ENCODE results near the gene GSC2.

The GSC2 gene

DNA sequence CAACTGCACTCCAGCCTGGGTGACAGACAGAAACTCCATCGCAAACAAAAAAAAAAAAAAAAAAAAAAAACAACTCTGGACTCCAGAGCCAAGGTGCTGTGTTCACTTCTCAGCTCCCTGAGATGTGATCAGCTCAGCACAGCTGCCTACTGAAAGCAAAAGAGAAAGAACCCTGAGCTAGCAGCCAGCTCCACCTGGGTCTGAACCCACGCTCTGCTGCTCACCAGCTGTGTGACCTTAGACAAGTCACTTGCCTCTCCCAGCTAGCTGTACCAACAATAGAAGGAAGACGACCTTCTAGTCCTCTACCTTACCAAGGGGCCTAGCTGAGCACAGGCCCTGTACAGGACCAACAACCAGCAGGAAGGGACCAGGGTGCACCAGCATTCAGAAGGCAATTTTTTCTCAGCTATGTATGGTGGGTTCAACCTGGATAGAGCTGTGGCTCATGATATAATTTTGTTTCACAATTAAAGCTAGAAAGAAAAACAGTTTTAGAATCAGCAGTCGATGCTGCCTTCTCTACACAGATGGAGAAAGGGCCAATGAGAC is 31.7 kb downstream of the GSC2 start:
- DNase-seq = peak; percentile 14 to 32

DNA sequence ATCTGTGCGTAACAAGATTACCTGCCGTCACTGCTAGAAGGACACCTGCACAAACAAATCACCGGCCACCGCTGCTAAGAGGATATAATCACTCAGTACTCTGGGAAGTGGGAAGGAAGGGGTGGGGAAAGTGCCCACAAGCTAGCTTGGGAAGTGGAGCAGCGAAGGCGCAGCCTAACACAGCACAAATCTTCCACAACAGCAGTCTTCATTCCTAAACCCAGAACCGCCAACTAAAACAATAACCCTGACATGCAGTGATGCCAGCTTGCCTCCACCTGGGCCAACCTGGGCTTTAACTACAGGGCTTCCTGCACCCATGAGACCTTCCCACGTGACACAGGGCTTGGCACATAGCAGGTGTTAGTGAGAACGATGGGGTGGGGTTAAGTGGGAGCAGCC is 33.0 kb downstream of the GSC2 start:
- no peak for DNase-seq

DNA sequence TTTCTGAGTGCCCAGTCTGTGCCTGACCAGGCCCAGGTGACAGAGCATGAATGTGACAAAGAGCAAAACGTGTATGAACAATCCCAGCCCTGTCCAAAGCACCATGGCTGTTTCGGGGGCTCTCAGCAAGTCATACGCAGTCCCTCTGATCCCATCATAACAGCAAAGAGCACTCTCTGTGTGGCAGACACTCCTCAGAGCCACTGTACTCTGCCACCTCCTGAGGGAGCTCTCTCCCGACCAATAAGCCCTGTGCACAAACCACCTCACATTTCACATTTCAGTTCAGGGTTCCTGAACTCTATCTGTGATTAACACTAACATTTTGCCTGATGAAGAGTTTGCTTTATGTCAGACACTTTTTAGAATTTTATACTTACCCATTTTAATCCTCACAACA is 34.5 kb downstream of the GSC2 start:
- peak in 1 of 2 donors; percentile 20 for DNase-seq

DNA sequence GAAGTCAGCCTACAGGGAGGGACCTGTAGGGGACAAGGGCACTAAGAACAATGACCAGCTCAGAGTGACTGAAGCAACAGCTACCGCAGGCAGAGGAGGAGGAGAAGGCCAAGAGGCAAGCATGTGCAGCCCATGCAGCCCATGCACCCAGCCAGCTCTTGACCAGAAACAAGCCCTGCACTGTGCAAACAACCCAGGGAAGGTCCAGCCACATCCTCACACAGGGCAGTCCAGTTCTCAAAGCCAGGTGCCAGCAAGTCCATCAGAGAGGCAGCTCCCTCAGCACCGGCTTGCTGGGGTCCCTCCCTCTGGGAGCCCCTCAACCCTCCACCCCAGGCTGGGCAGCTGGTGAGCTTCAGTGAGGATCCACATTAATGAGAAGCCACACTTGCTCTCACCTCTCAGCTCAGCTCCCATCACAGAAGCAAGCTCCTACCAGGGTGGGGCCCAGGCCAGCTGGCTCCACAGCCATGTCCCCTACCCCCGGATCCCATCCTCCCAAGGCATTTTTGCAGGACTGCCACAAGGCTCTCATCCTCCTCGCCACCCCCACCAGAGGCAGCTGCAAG is 35.0 kb downstream of the GSC2 start:
- no peak for DNase-seq

DNA sequence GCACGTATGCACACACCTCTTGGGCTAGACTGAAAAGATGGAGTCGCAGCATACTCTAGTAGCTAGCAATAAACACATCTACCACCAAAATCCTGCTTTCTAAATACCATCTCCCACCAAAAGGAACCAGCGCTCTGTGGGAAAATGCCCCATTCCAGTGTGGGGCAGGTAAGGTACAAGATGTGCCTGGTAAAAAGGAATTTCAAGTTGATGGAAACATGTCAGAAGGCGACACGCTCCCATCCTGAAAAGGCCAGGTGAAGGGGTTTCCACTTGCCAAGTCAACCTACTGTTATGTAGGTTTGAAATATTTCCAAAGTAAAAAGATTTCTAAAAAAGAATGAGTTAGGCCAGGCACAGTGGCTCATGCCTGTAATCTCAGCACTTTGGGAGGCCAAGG is 36.7 kb downstream of the GSC2 start:
- no peak for DNase-seq

DNA sequence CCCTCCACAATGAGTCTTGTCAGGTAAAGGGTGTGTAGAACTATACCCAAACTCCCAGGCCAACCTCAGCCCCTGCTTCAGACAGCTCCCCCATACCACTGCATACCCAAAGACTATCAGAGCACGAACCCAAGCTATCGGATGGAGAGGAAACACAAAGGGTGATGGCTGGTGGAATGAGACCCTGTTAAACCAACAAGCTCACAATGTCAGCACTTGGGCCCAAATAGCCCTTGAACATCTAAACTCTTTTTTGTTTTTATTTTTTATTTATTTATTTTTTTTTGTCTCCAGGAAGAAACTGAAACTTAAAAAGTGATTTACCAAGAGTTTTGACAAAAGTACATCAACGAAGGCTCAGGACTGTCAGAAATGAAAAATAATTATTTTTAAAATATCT is 38.5 kb downstream of the GSC2 start:
- no peak for DNase-seq

DNA sequence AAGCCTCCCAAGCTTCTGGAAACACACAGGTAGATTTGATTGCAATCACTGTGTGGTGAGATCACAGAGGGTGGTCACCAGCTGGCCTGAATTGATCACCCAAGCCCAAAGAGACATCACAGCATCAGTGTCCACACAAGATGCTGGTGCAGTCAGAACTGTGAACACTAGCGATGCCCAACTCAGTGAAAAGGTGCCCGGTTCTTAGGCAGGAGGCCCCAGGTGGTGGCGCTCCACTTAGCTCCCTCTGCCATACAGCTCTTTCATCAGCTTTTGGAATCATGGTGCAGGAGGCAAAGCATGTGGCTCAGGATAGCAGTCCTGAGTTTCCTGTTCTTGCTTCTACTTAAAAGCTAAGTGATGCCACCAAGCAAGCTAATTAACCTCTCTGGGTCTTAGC is 39.0 kb downstream of the GSC2 start:
- no peak for DNase-seq

DNA sequence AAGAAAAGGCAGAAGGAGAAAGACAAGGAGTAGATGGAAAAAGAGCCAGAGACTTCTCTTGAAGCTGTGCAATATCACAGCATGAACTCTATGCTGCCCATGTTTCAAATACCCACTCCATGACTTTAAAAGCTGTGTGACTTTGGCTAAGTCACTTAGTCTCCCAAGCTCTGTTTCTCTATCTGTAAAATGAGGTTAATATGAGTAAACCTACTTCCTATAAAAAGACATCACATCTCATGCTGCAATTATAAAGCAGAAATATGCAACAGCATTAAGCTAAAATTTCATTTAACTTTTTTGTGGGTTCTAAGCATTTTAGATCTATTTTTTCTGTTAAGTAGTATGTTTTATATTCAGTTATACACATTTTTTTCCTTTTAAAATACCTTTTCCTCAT is 39.4 kb downstream of the GSC2 start:
- no peak for DNase-seq

DNA sequence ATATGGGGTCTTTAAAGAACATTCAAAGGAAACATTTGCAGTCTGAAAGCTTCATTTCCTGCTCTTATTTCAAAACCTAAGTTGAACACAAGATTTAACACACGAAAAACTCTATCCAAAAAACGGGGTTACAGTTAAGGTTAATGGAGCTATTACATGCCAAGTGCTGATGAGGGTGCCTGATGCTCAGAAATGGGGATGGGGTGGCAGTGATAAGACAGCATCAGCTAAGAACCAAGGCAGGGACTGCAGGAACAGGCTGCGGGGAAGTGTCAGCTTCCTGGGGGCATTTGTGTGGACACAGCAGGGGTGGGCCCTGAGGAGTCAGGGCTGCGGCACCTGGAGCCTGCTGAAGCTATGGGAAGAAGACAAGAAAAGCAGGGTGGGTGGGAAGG is 40.0 kb downstream of the GSC2 start:
- DNase-seq = no peak

DNA sequence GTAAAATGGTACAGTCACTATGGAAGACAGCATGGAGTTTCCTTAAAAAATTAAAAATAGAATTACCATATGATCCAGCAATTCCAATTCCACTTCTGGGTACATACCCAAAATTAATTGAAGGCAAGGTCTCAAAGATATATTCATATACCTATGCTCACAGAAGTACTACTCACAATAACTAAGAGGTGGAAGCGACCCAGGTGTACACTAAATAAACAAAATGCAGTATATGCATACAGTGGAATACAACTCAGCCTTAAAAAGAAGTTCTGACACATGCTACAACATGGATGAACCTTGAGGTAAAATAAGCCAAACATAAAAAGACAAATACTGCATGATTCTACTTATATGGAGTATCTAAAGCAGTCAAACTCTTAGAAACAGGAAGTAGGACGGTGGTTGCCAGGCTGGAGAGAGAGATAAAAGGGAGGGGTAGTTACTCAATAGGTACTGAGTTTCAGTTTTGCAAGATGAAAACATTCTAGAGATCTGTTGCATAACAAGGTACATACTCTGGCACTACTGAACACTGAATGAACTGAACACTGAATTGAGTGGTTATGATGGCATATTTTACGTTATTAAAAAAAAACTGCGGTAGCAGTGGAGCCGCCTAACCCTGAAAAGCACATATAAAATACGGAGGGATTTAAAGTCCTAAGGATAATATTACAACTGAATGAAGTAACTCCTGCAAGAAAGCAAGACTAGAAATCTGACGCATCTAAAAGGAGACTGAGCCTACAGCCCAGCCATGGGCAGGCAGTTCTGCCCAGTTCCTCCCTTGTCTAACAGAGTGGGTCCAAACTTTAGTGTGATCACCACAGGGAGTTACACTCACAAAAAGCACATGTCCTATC is 40.7 kb downstream of the GSC2 start:
- peak; percentile 74 to 79 for DNase-seq

DNA sequence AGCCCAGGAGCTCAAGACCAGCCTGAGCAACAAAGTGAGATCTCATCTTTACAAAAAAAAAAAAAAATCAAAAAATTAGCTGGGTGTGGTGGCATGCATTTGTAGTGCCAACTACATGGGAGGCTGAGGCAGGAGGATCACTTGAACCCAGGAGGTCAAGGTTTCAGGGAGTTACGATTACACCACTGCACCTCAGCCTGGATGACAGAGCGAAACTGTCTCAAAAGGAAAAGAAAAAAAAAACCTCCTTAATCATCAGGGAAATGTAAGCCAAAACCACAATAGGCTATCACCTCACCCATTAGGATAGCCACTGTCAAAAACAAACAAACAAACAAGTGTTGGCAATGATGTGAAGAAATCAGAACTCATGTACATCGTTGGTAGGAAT is 41.3 kb downstream of the GSC2 start:
- DNase-seq = no peak

DNA sequence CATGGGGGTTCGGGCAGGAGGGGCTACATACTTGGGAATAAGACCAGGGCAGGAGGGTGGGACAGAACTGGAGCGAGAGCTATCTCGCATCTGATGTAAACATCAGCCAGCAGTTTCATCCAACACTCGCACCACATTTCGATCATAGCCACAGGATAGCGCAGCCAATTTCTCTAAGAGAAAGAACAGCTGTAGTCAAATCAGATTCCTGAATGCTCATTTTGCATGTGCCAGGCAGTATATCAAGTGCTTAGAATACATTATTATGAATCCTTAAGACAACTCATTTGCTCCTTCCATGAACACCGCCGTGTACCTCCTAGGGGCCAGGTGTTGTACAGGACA is 42.4 kb downstream of the GSC2 start:
- no peak for DNase-seq

DNA sequence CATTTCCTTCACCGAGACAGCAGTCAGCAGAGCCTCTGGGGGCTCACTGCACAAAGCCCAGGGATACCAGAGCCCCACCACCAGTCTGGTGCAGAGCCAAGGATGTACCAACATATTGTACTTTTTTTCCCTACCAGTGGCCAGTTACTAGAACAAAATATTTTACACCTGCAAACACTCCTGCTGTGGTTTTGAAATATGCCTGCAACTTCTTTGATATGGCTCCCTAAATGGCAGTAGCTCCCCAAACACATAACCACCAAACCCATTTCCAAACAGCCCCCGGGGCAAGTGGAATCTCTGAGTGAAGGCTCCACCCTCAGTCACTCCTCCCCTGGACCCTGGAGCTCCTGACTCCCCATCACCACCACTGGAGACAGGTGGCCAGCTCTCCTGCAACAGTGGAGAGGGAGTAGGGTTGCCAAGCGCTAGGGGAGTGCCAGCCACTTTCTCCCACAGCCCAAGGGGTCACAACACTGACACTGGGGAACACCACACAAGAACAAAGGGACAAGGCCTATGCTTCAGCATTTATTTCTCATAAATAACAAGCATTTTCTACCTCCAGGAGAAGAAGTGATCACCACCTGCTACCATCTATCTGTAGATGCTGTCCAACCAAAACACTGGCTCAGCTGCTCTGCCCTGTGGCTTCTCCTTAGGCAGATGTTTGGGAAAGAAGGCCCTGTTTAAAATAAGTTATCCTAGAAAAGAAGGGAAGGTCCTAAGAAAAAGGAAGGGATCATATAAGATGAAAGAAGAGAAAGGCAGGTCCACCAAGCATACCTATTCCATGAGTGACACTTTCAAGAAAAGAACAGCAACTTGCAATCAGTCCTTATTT is 43.0 kb downstream of the GSC2 start:
- no peak for DNase-seq

DNA sequence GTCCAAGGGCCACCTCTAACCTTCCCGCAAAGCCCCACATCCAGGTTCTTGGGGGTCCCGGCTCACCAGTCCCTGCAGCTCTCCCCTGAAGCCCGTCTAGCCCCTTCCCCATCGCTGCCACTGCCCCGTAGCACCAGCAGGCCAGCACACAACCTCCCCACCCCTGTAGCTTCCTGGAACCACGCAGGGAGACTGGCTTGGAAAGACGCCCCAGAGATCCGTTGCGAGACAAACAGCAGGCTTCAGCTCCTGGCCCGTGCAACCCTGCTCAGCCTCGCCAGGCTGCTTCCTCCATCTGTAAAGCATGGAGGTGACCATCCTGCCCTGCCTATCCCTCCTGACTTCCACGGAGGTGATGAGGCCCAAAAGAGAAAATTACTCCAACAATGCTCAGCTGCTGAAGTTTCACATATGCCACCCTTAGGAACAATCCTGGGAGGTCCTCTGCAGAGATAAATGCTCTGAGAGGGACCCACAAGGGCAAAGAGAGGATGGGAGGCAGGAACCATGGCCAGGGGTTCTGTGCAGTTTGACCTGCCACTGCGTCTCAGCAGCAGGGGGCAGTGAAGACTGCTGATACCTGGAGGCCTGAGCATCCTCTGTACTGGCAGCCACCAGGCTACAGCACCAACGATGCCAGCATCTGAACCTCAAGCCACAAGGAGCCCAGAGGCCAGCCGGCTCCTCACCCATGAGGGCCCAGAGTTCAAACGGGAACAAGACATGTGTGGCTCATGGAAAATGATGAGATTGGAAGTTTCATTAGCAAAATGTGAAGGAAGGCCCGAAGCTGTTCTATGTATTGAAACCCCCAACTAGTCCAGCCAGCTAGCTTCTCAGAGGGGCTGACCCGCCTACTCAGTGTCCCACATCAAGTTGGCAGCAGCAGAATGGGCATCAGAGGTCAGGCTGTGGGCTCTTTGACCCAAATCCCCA is 44.0 kb downstream of the GSC2 start:
- peak; percentile 56 to 62 for DNase-seq

DNA sequence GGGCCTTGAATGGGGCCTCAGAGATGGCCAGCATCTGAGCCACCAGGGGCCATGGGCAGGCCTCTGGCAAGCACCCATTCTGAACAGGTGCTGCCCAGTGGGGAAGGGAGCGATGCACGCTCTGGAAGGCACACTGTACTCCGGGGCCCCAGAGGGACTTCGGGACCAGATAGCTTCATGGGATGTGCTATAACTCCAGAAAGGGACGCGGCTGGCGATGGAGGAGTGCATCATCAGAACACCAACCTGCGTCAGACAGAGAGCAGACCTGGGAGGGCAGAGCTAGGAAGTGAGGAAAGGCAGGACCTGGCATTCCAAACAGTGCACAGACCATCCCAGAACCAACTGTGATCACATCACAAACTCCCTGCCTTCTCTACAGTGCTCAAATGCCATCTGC is 44.6 kb downstream of the GSC2 start:
- no peak for DNase-seq

DNA sequence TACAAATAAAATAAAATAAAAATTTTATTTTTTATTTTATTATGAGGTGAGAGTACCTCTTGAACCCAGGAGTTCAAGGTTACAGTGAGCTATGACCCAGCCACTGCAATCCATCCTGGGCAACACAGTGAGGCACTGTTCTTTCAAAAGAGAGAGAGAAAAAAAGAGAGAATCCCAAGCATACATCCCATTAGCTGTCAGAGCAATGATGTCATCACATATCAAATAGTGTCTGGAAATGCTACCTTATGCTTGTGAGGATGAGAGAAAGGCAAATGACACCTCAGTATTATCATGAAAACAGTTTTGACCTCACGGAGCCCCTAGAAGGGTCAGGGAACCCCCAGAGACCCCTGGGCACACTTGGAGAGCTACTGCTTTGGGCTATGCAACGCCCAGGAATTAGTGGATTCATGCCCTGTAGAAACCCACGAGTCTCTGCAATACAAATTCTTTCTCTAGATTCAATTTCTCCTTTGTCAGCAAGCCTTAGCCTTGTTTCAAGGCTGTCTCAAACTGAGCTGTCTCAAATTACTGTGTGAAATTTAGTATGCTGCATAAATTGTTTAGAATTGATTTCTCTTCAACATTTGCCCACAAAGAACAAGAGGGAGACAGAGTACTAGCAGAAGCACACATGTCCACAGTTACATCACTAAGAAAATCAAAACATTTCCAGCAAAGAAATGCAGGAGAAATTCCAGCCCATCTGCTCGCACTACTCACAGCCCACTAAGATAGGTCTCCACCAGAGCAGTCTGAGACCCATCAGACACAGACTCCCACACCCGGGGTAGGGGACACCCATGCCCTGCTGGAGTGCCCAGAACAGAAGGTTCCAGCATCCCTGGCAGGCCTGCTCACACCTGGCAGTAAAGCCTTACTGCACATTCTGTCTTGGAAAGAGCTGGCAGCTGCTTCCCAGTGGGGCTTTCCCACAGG is 45.9 kb downstream of the GSC2 start:
- no peak for DNase-seq

DNA sequence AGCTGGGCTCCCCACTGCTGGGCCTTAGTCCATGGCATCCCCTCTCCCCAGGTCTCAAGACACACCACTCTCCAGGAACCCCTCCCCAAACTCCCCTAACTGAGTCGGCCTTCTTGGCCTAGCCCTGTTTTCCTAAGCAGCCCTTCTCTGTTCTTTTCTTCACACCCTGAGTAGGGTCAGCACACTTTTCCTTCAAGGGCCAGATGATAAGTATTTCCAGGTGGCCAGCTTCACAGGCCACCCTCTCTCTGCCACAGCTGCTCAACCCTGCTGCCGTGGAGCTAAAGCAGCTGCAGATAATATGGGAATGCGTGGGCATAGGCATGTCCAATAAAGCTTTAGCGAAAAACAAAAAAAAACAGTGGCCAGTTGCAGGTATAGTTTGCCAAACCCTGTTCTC is 51.9 kb downstream of the GSC2 start:
- DNase-seq = no peak

DNA sequence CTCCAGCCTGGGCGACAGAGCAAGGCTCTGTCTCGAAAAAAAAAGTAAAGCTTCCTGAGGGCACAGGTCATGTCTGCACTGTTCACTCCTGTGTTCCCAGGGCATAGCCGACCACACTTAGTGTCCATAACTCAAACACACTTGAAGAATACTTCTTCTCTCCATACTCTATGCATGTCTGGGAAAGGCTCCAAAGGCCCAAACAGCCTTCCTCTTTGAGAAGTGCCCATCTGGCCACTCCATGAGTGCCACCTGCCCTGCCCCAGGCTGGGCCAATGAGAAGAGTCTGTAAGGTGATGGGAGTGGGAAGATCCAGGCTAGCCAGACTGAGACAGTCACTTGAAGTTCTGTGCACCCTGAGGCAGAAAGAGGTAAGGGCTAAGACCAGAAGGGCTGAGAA is 52.6 kb downstream of the GSC2 start:
- no peak for DNase-seq
